Measurements from ENCODE around the gene C1orf159.

C1orf159 gene

GRCh38 chr1:1071486-1072298, 44.2 kb downstream of the C1orf159 start:
- H3K4me3 ChIP-seq (replicated peaks; ENCODE audit: low read depth, low read length): no peak overlapping the region
- DNase-seq (ENCODE audit: extremely low read depth, insufficient read length): no peak
- TF ChIP-seq, protein P1, sequence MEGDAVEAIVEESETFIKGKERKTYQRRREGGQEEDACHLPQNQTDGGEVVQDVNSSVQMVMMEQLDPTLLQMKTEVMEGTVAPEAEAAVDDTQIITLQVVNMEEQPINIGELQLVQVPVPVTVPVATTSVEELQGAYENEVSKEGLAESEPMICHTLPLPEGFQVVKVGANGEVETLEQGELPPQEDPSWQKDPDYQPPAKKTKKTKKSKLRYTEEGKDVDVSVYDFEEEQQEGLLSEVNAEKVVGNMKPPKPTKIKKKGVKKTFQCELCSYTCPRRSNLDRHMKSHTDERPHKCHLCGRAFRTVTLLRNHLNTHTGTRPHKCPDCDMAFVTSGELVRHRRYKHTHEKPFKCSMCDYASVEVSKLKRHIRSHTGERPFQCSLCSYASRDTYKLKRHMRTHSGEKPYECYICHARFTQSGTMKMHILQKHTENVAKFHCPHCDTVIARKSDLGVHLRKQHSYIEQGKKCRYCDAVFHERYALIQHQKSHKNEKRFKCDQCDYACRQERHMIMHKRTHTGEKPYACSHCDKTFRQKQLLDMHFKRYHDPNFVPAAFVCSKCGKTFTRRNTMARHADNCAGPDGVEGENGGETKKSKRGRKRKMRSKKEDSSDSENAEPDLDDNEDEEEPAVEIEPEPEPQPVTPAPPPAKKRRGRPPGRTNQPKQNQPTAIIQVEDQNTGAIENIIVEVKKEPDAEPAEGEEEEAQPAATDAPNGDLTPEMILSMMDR (IDR thresholded peaks at IDR 0.05; ENCODE audit: insufficient read depth, low read length, poor library complexity, severe bottlenecking): no peak
- no peaks in the 10 kb centered on the region for H3K36me3 ChIP-seq (ENCODE audit: control insufficient read depth, insufficient read depth, low read length)
- H3K27me3 ChIP-seq (replicated peaks; ENCODE audit: control insufficient read depth, insufficient read depth, low read length): no peaks in the 10 kb centered on the region

GRCh38 chr1:1069711-1070676, 45.9 kb downstream of the C1orf159 start:
- no peaks in the 10 kb centered on the region for H3K36me3 ChIP-seq (ENCODE audit: control insufficient read depth, insufficient read depth, low read length)
- no peak overlapping the region for H3K4me3 ChIP-seq (replicated peaks; ENCODE audit: low read depth, low read length)
- TF ChIP-seq, protein P1 (IDR thresholded peaks at IDR 0.05; ENCODE audit: insufficient read depth, low read length, poor library complexity, severe bottlenecking): no peak
- DNase-seq (ENCODE audit: extremely low read depth, insufficient read length): no peak
- no peaks in the 10 kb centered on the region for H3K27me3 ChIP-seq (replicated peaks; ENCODE audit: control insufficient read depth, insufficient read depth, low read length)

GRCh38 chr1:1069056-1069710, 46.7 kb downstream of the C1orf159 start:
- peak; percentile 87 for DNase-seq (ENCODE audit: extremely low read depth, insufficient read length)
- no peaks in the 10 kb centered on the region for H3K27me3 ChIP-seq (replicated peaks; ENCODE audit: control insufficient read depth, insufficient read depth, low read length)
- no peaks in the 10 kb centered on the region for H3K36me3 ChIP-seq (ENCODE audit: control insufficient read depth, insufficient read depth, low read length)
- H3K4me3 ChIP-seq (replicated peaks; ENCODE audit: low read depth, low read length): peak overlapping the region; percentile 85
- TF ChIP-seq, protein P1 (IDR thresholded peaks at IDR 0.05; ENCODE audit: insufficient read depth, low read length, poor library complexity, severe bottlenecking): no peak

- no peaks in the 10 kb centered on the region for H3K27me3 ChIP-seq (replicated peaks; ENCODE audit: control insufficient read depth, insufficient read depth, low read length)
- no peaks in the 10 kb centered on the region for H3K36me3 ChIP-seq (ENCODE audit: control insufficient read depth, insufficient read depth, low read length)
- peak overlapping the region; percentile 85 for H3K4me3 ChIP-seq (replicated peaks; ENCODE audit: low read depth, low read length)
- TF ChIP-seq, protein P1 (IDR thresholded peaks at IDR 0.05; ENCODE audit: insufficient read depth, low read length, poor library complexity, severe bottlenecking): no peak
- DNase-seq (ENCODE audit: extremely low read depth, insufficient read length): peak; percentile 57
Measured at GRCh38 chr1:1068517-1069055, 47.3 kb downstream of the C1orf159 start.

GRCh38 chr1:1067860-1068516, 47.9 kb downstream of the C1orf159 start:
- Histone ChIP-seq H3K36me3 (ENCODE audit: control insufficient read depth, insufficient read depth, low read length) (no peaks in the 10 kb centered on the region), H3K27me3 (replicated peaks; ENCODE audit: control insufficient read depth, insufficient read depth, low read length) (no peaks in the 10 kb centered on the region), H3K4me3 (replicated peaks; ENCODE audit: low read depth, low read length) (peak overlapping the region; percentile 85)
- DNase-seq (ENCODE audit: extremely low read depth, insufficient read length): no peak
- TF ChIP-seq, protein P1 (IDR thresholded peaks at IDR 0.05; ENCODE audit: insufficient read depth, low read length, poor library complexity, severe bottlenecking): no peak
